Activated naive CD4-positive, alpha-beta T cell treated with Interleukin-2 at 50 U/mL for 16 hours (primary cell): Measurements from ENCODE around the gene NVL.
A peak's percentile ranks its signal among the peaks of the same experiment; 100 is the strongest.
"Not testable (repeated sequence)": the region's sequence is repeated elsewhere in the genome, so short reads cannot be mapped to it uniquely, and the experiment has no call there.

Source experiments
- DNase-seq: peaks from one replicate; pipeline ENCODE4 v3.0.0-alpha.2; 2020

The NVL gene

GRCh38 chr1:224329842-224330753 is at the start of gene NVL:
NVL (minus strand) TSS chr1:224330172; CDS start chr1:224330127, 45 bp downstream.
- peak; percentile 82 for DNase-seq

GRCh38 chr1:224378855-224379631 is 49.1 kb upstream of the NVL start:
- no peak for DNase-seq

- DNase-seq = peak; percentile 30
Measured at GRCh38 chr1:224377676-224378006, 47.7 kb upstream of the NVL start.

GRCh38 chr1:224375059-224375458 is 45.1 kb upstream of the NVL start:
- no peak for DNase-seq

- peak; percentile 47 for DNase-seq
Measured at GRCh38 chr1:224373008-224373590, 43.1 kb upstream of the NVL start.

- no peak for DNase-seq
Measured at GRCh38 chr1:224368409-224368808, 38.4 kb upstream of the NVL start.

- DNase-seq = no peak
Measured at GRCh38 chr1:224359207-224359606, 29.2 kb upstream of the NVL start.

GRCh38 chr1:224358237-224358636 is 28.3 kb upstream of the NVL start:
- no peak for DNase-seq

GRCh38 chr1:224357626-224358124 is 27.7 kb upstream of the NVL start:
- no peak for DNase-seq

GRCh38 chr1:224356685-224357625 is 27.0 kb upstream of the NVL start, which contains the start of gene CNIH4:
CNIH4 (plus strand) TSS chr1:224356879; CDS start chr1:224356925, 46 bp downstream.
- DNase-seq = peak; percentile 92

- DNase-seq = no peak
Measured at GRCh38 chr1:224353975-224354925, 24.3 kb upstream of the NVL start.

- not testable (repeated sequence) for DNase-seq
Measured at GRCh38 chr1:224352436-224353085, 22.6 kb upstream of the NVL start.

- DNase-seq = not testable (repeated sequence)
Measured at GRCh38 chr1:224349716-224350115, 19.7 kb upstream of the NVL start.

GRCh38 chr1:224348137-224348536 is 18.2 kb upstream of the NVL start:
- no peak for DNase-seq

GRCh38 chr1:224343679-224344078 is 13.7 kb upstream of the NVL start:
- DNase-seq = no peak

GRCh38 chr1:224340453-224341384 is 10.7 kb upstream of the NVL start:
- DNase-seq = peak; percentile 30

- DNase-seq = no peak
Measured at GRCh38 chr1:224339442-224340033, 9.6 kb upstream of the NVL start.

GRCh38 chr1:224338150-224338838 is 8.3 kb upstream of the NVL start:
- no peak for DNase-seq
